ENCODE measurements around the gene CASP10. TPM values are rescaled to one million over a fixed set of nuclear protein-coding genes. Genes with fewer than 3 reads are reported as not detected.

The CASP10 gene
- total RNA-seq, 4 donors from 2014 or later, result 2.2 to 7.3 (median 4.3) TPM

DNA sequence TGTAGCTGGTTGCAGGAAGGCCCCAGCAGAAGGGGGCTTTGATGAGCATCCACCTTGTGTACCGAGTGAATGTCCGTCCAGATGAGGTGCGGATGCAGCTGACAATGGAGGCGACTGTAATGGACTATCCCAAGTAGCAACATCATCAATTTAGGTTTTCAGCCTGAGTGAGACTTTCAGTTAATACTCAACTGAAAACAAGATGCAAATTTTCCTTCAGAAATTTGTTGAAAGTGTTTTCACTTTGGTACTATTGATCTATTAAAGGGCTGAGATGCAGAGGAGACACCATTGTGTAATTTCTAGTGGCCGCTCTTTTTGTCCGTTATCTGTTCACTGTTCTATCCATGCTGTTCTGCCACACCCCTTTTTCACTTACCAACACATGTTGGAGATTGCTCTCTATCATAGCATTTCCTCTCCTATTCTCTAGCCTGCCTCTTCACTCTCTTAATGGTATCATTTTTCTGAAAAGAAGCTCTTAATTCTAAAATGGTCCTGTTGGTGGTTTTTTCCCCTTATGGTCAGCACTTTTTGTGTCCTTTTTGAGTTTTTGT, 65.4 kb downstream of the CASP10 start:
- no peak overlapping the region for H3K27ac ChIP-seq (replicated peaks in 1 of 4)
- H3K9me3 ChIP-seq, result no peaks in the 10 kb centered on the region
- WGBS, result 88% methylated on average over 6 of the region's 6 CpGs
- H3K4me1 ChIP-seq, result no peaks in the 10 kb centered on the region
- no peaks in the 10 kb centered on the region for H3K36me3 ChIP-seq
- no peak overlapping the region for H3K4me3 ChIP-seq
- TF ChIP-seq POLR2AphosphoS5 (IDR thresholded peaks at IDR 0.05) (no peak), EP300 (IDR thresholded peaks at IDR 0.05) (no peak), POLR2A (IDR thresholded peaks at IDR 0.05; ENCODE audit: low read depth) (no peak)
- TF ChIP-seq, protein P1, sequence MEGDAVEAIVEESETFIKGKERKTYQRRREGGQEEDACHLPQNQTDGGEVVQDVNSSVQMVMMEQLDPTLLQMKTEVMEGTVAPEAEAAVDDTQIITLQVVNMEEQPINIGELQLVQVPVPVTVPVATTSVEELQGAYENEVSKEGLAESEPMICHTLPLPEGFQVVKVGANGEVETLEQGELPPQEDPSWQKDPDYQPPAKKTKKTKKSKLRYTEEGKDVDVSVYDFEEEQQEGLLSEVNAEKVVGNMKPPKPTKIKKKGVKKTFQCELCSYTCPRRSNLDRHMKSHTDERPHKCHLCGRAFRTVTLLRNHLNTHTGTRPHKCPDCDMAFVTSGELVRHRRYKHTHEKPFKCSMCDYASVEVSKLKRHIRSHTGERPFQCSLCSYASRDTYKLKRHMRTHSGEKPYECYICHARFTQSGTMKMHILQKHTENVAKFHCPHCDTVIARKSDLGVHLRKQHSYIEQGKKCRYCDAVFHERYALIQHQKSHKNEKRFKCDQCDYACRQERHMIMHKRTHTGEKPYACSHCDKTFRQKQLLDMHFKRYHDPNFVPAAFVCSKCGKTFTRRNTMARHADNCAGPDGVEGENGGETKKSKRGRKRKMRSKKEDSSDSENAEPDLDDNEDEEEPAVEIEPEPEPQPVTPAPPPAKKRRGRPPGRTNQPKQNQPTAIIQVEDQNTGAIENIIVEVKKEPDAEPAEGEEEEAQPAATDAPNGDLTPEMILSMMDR (IDR thresholded peaks at IDR 0.05), result no peak
- no peak for DNase-seq (ENCODE audit: extremely low spot score)
- no peaks in the 10 kb centered on the region for H3K27me3 ChIP-seq
- intact Hi-C loops (cut with DNase I), result no loop called here

DNA sequence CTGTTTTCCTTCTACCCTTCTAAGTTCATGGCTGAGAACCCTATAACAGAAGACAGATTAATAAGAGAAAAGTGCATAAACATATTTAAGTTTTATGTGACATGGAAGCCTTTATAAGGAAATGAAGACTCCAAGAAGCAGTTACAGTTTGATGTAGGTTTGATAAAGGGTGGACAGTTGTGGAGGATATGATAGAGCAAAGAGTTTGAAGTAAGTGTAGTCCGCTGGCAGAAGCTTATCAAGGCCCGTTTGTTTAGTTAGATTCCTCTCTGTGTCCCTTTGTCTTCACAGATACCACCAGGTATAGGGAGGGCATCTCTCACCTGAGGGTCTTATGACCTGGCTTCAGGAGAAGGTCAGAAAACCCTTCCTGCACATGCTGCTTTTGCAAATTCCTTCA, 66.9 kb downstream of the CASP10 start:
- peak; percentile 8 for DNase-seq (ENCODE audit: extremely low spot score)
- H3K36me3 ChIP-seq, result no peaks in the 10 kb centered on the region
- 48% methylated on average over 2 of the region's 2 CpGs for WGBS
- peaks cover 0 to 13% (median 9%) of the 10 kb centered on the region in 4 donors for H3K4me1 ChIP-seq
- no peaks in the 10 kb centered on the region for H3K27me3 ChIP-seq
- no peaks in the 10 kb centered on the region for H3K9me3 ChIP-seq
- H3K4me3 ChIP-seq, result no peak overlapping the region
- intact Hi-C loops (cut with DNase I), result loop anchor here (10.0 kb wide), 1 partner anchor 205 kb away; the partner anchor contains the start of genes STRADB and TRAK2
- H3K27ac ChIP-seq (replicated peaks in 1 of 4), result no peak overlapping the region
- TF ChIP-seq, protein P1 (IDR thresholded peaks at IDR 0.05), result no peak
- no peak for TF ChIP-seq POLR2AphosphoS5 (IDR thresholded peaks at IDR 0.05)

DNA sequence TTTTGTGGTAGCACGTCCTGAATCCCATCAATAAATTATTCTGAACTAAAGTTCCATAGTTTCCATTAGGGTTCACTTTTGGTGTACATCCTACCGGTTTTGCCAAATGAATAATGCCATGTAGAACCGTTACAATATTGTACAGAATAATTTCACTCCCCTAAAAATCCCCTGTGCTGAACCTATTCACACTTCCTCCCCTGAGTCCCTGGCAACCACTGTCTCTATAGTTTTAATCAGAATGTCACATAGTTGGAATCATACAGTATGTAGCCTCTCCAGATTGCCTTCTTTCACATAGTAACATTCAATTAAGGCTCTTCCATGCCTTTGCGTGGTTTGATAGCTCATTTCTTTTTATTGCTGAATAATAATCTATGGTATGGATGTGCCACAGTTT, 67.8 kb downstream of the CASP10 start:
- Histone ChIP-seq H3K27me3 (no peaks in the 10 kb centered on the region), H3K4me1 (peaks cover 0 to 14% (median 10%) of the 10 kb centered on the region in 4 donors), H3K9me3 (no peaks in the 10 kb centered on the region), H3K4me3 (no peak overlapping the region), H3K27ac (replicated peaks in 1 of 4) (no peak overlapping the region), H3K36me3 (no peaks in the 10 kb centered on the region)
- 90% methylated on average over 4 of the region's 4 CpGs for WGBS
- DNase-seq (ENCODE audit: extremely low spot score), result peak; percentile 24
- TF ChIP-seq POLR2A (IDR thresholded peaks at IDR 0.05; ENCODE audit: low read depth) (no peak), EP300 (IDR thresholded peaks at IDR 0.05) (no peak), POLR2AphosphoS5 (IDR thresholded peaks at IDR 0.05) (no peak)
- TF ChIP-seq, protein P1 (IDR thresholded peaks at IDR 0.05), result no peak
- intact Hi-C loops (cut with DNase I), result loop anchor here (10.0 kb wide), 1 partner anchor 204 kb away; the partner anchor contains the start of genes STRADB and TRAK2

DNA sequence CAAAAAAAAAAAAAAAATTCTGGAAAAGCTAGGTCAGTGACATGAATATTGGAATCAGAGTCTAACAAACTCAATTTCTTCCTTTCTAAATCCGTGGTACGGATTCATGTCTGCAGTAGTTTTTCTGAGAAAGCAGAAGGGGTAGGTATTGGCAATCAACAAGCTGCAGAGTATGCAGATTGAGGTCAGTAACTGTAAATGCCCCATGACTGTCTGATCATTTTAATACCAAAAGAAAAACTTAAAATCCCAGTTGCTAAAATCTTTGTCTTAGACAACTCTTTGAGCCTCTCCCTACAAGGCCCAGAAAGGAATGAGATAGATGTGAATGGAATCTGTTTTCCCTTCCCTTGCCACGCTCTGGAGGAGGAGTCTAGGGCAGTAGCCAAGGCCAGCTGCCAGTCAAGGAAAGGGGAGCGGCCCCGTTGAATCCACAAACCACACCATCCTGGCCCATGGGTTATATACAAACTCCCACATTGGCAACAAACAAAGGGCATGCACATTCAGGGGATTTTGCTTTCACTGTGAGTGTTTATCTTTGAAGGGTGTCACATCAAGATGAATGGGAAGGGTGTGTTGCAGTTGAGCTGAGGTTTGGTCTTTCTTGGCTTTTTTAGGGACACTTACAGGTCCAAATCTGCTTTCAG, 71.3 kb downstream of the CASP10 start:
- H3K27ac ChIP-seq (replicated peaks in 1 of 4), result peak overlapping the region in 2 of 4 donors; percentile 27 to 53
- no peaks in the 10 kb centered on the region for H3K36me3 ChIP-seq
- H3K9me3 ChIP-seq, result no peaks in the 10 kb centered on the region
- WGBS, result 71% methylated on average over 3 of the region's 5 CpGs
- peak; percentile 82 for DNase-seq (ENCODE audit: extremely low spot score)
- no peaks in the 10 kb centered on the region for H3K27me3 ChIP-seq
- TF ChIP-seq EP300 (IDR thresholded peaks at IDR 0.05) (no peak), POLR2A (IDR thresholded peaks at IDR 0.05; ENCODE audit: low read depth) (no peak), POLR2AphosphoS5 (IDR thresholded peaks at IDR 0.05) (no peak)
- TF ChIP-seq, protein P1 (IDR thresholded peaks at IDR 0.05), result no peak
- intact Hi-C loops (cut with DNase I), result loop anchor here (10.0 kb wide), 1 partner anchor 201 kb away; the partner anchor contains the start of genes STRADB and TRAK2
- peaks cover 4 to 29% (median 25%) of the 10 kb centered on the region in 4 donors for H3K4me1 ChIP-seq
- no peak overlapping the region for H3K4me3 ChIP-seq

Measured in esophagus muscularis mucosa (tissue), 4 donors.